Measurements from ENCODE around the gene KIF3A.

DNA sequence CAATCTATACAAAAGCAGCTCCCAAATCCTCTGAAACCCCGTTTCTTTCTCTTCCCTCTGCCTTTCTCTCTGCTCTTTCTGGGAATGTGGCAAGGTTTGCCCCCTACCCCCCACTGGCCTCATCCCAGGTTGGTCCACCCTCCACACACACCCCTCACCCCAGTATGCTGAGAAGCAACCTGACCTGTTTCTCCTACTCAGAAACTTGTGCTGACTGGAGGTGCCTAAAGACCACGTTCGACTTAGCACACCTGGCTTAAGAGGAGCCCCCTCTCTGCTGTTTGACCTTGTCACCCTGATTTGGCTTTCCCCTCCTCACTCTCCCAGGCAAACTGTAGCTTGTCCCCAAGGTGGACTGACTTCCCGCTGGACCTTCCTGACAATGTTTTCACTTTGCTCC is 40.8 kb upstream of the KIF3A start:
- TF ChIP-seq, protein P1, sequence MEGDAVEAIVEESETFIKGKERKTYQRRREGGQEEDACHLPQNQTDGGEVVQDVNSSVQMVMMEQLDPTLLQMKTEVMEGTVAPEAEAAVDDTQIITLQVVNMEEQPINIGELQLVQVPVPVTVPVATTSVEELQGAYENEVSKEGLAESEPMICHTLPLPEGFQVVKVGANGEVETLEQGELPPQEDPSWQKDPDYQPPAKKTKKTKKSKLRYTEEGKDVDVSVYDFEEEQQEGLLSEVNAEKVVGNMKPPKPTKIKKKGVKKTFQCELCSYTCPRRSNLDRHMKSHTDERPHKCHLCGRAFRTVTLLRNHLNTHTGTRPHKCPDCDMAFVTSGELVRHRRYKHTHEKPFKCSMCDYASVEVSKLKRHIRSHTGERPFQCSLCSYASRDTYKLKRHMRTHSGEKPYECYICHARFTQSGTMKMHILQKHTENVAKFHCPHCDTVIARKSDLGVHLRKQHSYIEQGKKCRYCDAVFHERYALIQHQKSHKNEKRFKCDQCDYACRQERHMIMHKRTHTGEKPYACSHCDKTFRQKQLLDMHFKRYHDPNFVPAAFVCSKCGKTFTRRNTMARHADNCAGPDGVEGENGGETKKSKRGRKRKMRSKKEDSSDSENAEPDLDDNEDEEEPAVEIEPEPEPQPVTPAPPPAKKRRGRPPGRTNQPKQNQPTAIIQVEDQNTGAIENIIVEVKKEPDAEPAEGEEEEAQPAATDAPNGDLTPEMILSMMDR (IDR thresholded peaks at IDR 0.05), result no peak
- no peak for TF ChIP-seq POLR2A (IDR thresholded peaks at IDR 0.05)

All from testis (tissue), 2 donors.